Panc1 (cell line): Measurements from ENCODE around the gene SGMS1. TPM values are rescaled to one million over a fixed set of nuclear protein-coding genes. Genes with fewer than 3 reads are reported as not detected.

Experiments
- ATAC-seq: fragments of 200-7000 bp; cut with Tn5 transposase; 2 replicates; pipeline ENCODE4 v1.9.1; 2020; ENCODE audit warnings: mild to moderate bottlenecking, moderate library complexity
- BruUV-seq: library from RNA; stranded (reverse); fragments of 400-500 nt; replicated peaks from 2 replicates; lab custom pipeline; 2021; lab: Mats Ljungman, UMichigan
- CTCF ChIA-PET: fragments of 300-600 bp; sonication (Branson Sonifier 250); formaldehyde crosslinking; loops from one replicate; lab custom pipeline; 2022; ENCODE audit warnings: antibody characterized with exemption; lab: Charles Lee
- POLR2A ChIA-PET: fragments of 300-600 bp; sonication (Branson Sonifier 250); formaldehyde crosslinking; loops from one replicate; lab custom pipeline; 2022; ENCODE audit warnings: antibody characterized with exemption; lab: Charles Lee
- DNase-seq: peaks from one replicate; pipeline ENCODE4 v3.0.0-alpha.2; 2010; ENCODE audit warnings: low read depth, low spot score
- H3K27ac ChIP-seq: 2 replicates; pipeline ENCODE4 v1.5.1; 2011; ENCODE audit warnings: mild to moderate bottlenecking, low read length, inconsistent platforms
- H3K27me3 ChIP-seq: fragments of 200-500 bp; sonication (Bioruptor generic); 2 replicates; pipeline ENCODE4 v1.6.0; 2014; ENCODE audit warnings: low read length, inconsistent platforms; ENCODE audit not compliant: control insufficient read depth, insufficient read depth
- H3K36me3 ChIP-seq: fragments of 200-500 bp; sonication (Bioruptor generic); 2 replicates; pipeline ENCODE4 v1.5.1; 2014; ENCODE audit warnings: inconsistent platforms, mild to moderate bottlenecking, low read length, moderate library complexity; ENCODE audit not compliant: control insufficient read depth, insufficient read depth
- H3K4me1 ChIP-seq: 2 replicates; pipeline ENCODE4 v1.5.1; 2011; ENCODE audit warnings: inconsistent platforms, mild to moderate bottlenecking, low read length, moderate library complexity; ENCODE audit not compliant: control insufficient read depth, insufficient read depth
- H3K4me3 ChIP-seq, 2 experiments: 2 replicates each; pipeline ENCODE4 v1.5.1; 2011 to 2012; ENCODE audit warnings: low read depth in 2 of 2, low read length in 2 of 2, mild to moderate bottlenecking in 2 of 2, inconsistent platforms in 1 of 2, moderate library complexity in 1 of 2
- H3K9me3 ChIP-seq: fragments of 200-500 bp; sonication (Bioruptor generic); 2 replicates; pipeline ENCODE4 v1.5.1; 2014; ENCODE audit warnings: low read depth, mild to moderate bottlenecking, inconsistent platforms, low read length, moderate library complexity; ENCODE audit not compliant: control insufficient read depth, insufficient read depth
- CTCF ChIP-seq: fragments of 450-650 bp; IDR thresholded peaks from 2 replicates; pipeline ENCODE4 v1.5.1; 2017; ENCODE audit warnings: mild to moderate bottlenecking
- POLR2AphosphoS5 ChIP-seq: IDR thresholded peaks from 2 replicates; pipeline ENCODE4 v1.6.1; 2012; ENCODE audit warnings: mild to moderate bottlenecking, low read depth, low read length, moderate library complexity
- REST ChIP-seq, 2 experiments: IDR thresholded peaks; 2 replicates each; pipeline ENCODE4 v1.6.1; 2011 to 2012; ENCODE audit warnings: low read depth in 2 of 2, control low read depth in 1 of 2, low read length in 1 of 2, mild to moderate bottlenecking in 1 of 2, moderate library complexity in 1 of 2; ENCODE audit not compliant: insufficient read depth in 1 of 2
- SIN3A ChIP-seq: IDR thresholded peaks from 2 replicates; pipeline ENCODE4 v1.6.1; 2012; ENCODE audit warnings: low read depth, mild to moderate bottlenecking, low read length, moderate library complexity, borderline replicate concordance; ENCODE audit not compliant: insufficient read depth
- TCF7L2 ChIP-seq: IDR thresholded peaks from 2 replicates; pipeline ENCODE4 v1.6.1; 2011; ENCODE audit warnings: mild to moderate bottlenecking, low read depth, low read length, inconsistent platforms
- in situ Hi-C: cut with HindIII; loops from 2 replicates; pipeline ENCODE4 v1.10.0; 2016; ENCODE audit warnings: low sequenced_read_pairs, low pct_unique_long_range_greater_than_20kb
- intact Hi-C: fragments of 100-400 bp; cut with micrococcal nuclease; formaldehyde crosslinking; loops from one replicate; pipeline ENCODE4 v1.10.0; 2022; ENCODE audit not compliant: unreplicated experiment
- total RNA-seq: library from RNA; stranded (reverse); gene quantifications from one replicate; pipeline ENCODE4 v1.2.1, GENCODE V29; 2021; ENCODE audit not compliant: unreplicated experiment

The SGMS1 gene
- total RNA-seq, 1 experiment from 2014 or later, result 22.0 TPM

- no peak for DNase-seq
- Histone ChIP-seq H3K27me3 (no peaks in the 10 kb centered on the region), H3K4me3 (no peak overlapping the region), H3K27ac (no peak overlapping the region), H3K36me3 (no peaks in the 10 kb centered on the region), H3K9me3 (no peaks in the 10 kb centered on the region), H3K4me1 (peaks cover 3% of the 10 kb centered on the region; the same call in 1 of the 2 replicates)
- TF ChIP-seq POLR2AphosphoS5 (no peak), TCF7L2 (no peak), REST (IDR thresholded peaks at IDR 0.05; ENCODE audit: insufficient read depth in 1 of 2, low read depth in 2 of 2, low read length in 1 of 2) (no peak), CTCF (no peak)
- ATAC-seq, result no peak
- BruUV-seq, result no TSS peak
- CTCF ChIA-PET, result no interaction called here
- POLR2A ChIA-PET, result no interaction called here
- intact Hi-C loops (no loop called here), in situ Hi-C loops (no loop called here)
These were observed 292.3 kb downstream of the SGMS1 start for GRCh38 chr10:50331486-50331885.

GRCh38 chr10:50326757-50327701 lies 296.7 kb downstream of the SGMS1 start:
- peaks cover 3% of the 10 kb centered on the region; the same call in 1 of the 2 replicates for H3K4me1 ChIP-seq
- ChIA-PET POLR2A (no interaction called here), CTCF (no interaction called here)
- no peak overlapping the region for H3K4me3 ChIP-seq
- H3K36me3 ChIP-seq, result no peaks in the 10 kb centered on the region
- no peak overlapping the region for H3K27ac ChIP-seq
- no peak for TF ChIP-seq SIN3A
- TF ChIP-seq POLR2AphosphoS5, result no peak
- TF ChIP-seq TCF7L2, result no peak
- no peaks in the 10 kb centered on the region for H3K9me3 ChIP-seq
- intact Hi-C loops (no loop called here), in situ Hi-C loops (no loop called here)
- DNase-seq (no peak), ATAC-seq (no peak)
- BruUV-seq, result no TSS peak
- no peaks in the 10 kb centered on the region for H3K27me3 ChIP-seq

GRCh38 chr10:50326172-50326555 lies 297.6 kb downstream of the SGMS1 start:
- intact Hi-C loops, result no loop called here
- ChIA-PET POLR2A (no interaction called here), CTCF (no interaction called here)
- no peak for DNase-seq
- no TSS peak for BruUV-seq
- peaks cover 3% of the 10 kb centered on the region; the same call in 1 of the 2 replicates for H3K4me1 ChIP-seq
- no peaks in the 10 kb centered on the region for H3K9me3 ChIP-seq
- no peak for TF ChIP-seq REST (IDR thresholded peaks at IDR 0.05; ENCODE audit: insufficient read depth in 1 of 2, low read depth in 2 of 2, low read length in 1 of 2)
- TF ChIP-seq TCF7L2, result no peak
- no peak for TF ChIP-seq SIN3A
- TF ChIP-seq CTCF, result no peak
- H3K27ac ChIP-seq, result no peak overlapping the region
- ATAC-seq, result no peak
- in situ Hi-C loops, result no loop called here
- no peak overlapping the region for H3K4me3 ChIP-seq
- H3K36me3 ChIP-seq, result no peaks in the 10 kb centered on the region
- H3K27me3 ChIP-seq, result no peaks in the 10 kb centered on the region
